Type B pancreatic cell (in vitro differentiated cells): ENCODE measurements around the gene SPATA20. TPM values are rescaled to one million over a fixed set of nuclear protein-coding genes. Genes with fewer than 3 reads are reported as not detected.

Experiments used
- DNase-seq: peaks from one replicate; pipeline ENCODE4 v3.0.0; 2021; ENCODE audit warnings: mixed read lengths; ENCODE audit not compliant: unreplicated experiment; ENCODE audit errors: extremely low spot score
- H3K27ac Mint-ChIP-seq: 2 replicates; pipeline ENCODE4 v1.8.0; 2021; ENCODE audit warnings: mild to moderate bottlenecking, mixed read lengths
- H3K27me3 Mint-ChIP-seq: 2 replicates; pipeline ENCODE4 v1.8.0; 2021; ENCODE audit warnings: mixed read lengths
- H3K36me3 Mint-ChIP-seq: 2 replicates; pipeline ENCODE4 v1.8.0; 2021; ENCODE audit warnings: mixed read lengths
- H3K4me1 Mint-ChIP-seq: one replicate; pipeline ENCODE4 v1.8.0; 2021; ENCODE audit warnings: mixed read lengths; ENCODE audit not compliant: unreplicated experiment
- H3K4me3 Mint-ChIP-seq: 2 replicates; pipeline ENCODE4 v1.8.0; 2021; ENCODE audit warnings: mild to moderate bottlenecking, mixed read lengths
- H3K9me3 Mint-ChIP-seq: 2 replicates; pipeline ENCODE4 v1.8.0; 2021; ENCODE audit warnings: mixed read lengths
- total RNA-seq: library from RNA; stranded (reverse); gene quantifications from 2 replicates; pipeline ENCODE4 v1.2.1, GENCODE V29; 2021; ENCODE audit warnings: low replicate concordance
- TF ChIP-seq, protein P1 (sequence below): fragments of 200-600 bp; sonication (generic); conservative IDR thresholded peaks from 2 replicates; pipeline ENCODE4 v1.5.0; 2021; ENCODE audit warnings: antibody characterized with exemption, mild to moderate bottlenecking

SPATA20 gene
- total RNA-seq, 1 donor from 2014 or later: 51.3 TPM

DNA sequence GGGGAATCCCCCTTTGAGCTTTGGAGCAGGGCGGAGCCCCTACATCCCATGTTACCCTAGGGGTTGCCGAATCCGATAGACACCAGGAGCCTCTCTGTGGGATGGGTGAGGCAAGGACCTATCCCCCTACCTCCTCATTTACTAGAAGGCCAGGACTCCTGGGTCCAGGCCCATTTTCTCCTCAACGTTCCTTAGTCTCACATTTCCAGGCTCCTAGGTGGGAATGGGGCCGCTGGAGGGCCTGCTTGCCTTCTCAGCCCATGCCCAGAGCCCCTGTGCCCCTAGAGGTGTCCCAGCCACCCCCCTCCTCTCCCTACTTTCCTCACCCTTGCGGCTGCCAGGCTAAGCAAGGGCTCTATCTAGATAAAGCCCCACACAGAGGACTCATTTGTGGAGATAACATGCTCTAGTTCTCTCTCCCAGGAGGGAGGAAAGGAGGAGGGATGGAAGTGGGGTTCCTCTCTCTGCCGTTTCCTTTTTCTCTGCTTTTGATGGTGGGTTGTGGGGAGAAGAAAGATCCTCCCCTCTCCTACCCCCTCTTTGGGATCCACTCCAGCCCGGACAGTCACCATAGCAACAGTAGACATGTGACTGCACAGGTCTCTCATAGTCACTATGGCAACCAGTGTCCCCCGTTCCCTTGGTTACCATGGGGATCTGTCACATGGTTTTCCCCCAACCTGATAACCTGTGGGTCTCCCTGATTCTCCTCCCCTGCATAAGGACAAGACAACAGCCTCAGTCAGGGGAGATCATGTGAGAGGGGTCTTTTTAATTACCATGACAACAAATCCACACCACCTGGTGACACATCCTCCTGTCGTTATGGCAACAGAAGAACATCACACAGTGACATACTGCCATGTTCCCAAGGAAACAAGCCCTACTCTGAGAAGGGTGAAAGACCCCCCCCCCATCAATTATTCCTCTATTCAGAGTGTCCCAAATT is 18.7 kb downstream of the SPATA20 start:
- H3K9me3 Mint-ChIP-seq: no peaks in the 10 kb centered on the region
- peaks cover 57% of the 10 kb centered on the region for H3K27me3 Mint-ChIP-seq
- TF ChIP-seq, protein P1, sequence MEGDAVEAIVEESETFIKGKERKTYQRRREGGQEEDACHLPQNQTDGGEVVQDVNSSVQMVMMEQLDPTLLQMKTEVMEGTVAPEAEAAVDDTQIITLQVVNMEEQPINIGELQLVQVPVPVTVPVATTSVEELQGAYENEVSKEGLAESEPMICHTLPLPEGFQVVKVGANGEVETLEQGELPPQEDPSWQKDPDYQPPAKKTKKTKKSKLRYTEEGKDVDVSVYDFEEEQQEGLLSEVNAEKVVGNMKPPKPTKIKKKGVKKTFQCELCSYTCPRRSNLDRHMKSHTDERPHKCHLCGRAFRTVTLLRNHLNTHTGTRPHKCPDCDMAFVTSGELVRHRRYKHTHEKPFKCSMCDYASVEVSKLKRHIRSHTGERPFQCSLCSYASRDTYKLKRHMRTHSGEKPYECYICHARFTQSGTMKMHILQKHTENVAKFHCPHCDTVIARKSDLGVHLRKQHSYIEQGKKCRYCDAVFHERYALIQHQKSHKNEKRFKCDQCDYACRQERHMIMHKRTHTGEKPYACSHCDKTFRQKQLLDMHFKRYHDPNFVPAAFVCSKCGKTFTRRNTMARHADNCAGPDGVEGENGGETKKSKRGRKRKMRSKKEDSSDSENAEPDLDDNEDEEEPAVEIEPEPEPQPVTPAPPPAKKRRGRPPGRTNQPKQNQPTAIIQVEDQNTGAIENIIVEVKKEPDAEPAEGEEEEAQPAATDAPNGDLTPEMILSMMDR: no peak
- H3K4me3 Mint-ChIP-seq: peak overlapping the region; percentile 22
- H3K4me1 Mint-ChIP-seq: peaks cover 60% of the 10 kb centered on the region
- peak overlapping the region; percentile 9 for H3K27ac Mint-ChIP-seq
- no peaks in the 10 kb centered on the region for H3K36me3 Mint-ChIP-seq
- DNase-seq: no peak

DNA sequence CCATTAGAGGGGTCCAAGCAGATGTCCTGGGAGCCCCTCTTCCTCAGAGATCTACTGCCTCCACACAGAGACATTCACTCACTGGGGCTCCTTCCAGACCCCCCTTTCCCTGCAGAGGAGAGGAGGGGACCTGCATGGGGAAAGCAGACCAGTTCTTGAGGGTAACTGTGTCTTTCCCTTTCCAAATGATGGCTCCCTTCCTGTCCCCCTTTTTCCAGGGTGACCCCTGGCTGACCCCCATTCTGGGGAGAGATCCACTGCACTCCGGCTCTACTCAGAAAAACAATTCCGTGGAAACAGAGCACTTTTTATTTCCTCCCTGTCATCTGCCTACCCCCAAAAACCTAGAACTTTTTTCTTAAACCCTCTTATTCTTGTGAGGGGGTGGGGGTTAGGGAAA is 19.9 kb downstream of the SPATA20 start:
- Mint-ChIP-seq H3K4me3 (no peak overlapping the region), H3K4me1 (peaks cover 68% of the 10 kb centered on the region), H3K27ac (no peak overlapping the region), H3K9me3 (no peaks in the 10 kb centered on the region), H3K36me3 (no peaks in the 10 kb centered on the region), H3K27me3 (peaks cover 57% of the 10 kb centered on the region)
- TF ChIP-seq, protein P1: no peak
- no peak for DNase-seq

DNA sequence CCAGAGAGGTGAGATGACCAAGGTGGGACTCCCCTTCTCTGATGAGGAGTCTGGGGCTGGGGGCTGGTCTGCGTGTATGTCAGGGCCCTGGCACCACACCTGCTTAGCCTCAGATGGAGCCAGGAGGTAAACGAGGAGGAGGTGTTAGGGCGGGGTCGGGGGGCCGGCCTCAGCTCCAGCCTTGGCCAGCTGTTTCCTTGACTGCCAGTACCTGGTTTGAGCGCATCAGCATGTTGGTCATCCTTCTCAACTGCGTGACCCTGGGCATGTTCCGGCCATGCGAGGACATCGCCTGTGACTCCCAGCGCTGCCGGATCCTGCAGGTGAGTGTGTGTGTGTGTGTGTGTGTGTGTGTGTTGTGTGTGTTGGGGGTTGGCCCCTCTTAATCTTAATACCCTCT is 21.7 kb downstream of the SPATA20 start:
- TF ChIP-seq, protein P1: no peak

DNA sequence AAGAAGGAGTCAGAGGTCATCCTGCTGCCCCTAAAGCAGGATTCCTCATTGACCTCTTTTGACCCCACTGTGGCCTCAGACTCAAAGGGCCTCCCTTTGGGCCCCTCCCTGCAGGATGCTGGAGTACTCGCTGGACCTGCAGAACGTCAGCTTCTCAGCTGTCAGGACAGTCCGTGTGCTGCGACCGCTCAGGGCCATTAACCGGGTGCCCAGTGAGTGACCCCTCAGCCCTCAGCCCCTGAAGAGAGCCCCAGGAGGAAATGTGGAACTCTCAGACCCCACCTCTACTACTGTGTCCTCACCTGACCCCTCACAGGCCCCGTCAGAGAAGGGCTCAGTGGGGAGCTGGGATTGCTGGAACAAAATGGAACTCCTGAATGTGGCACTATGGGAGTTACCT is 22.6 kb downstream of the SPATA20 start:
- no peaks in the 10 kb centered on the region for H3K9me3 Mint-ChIP-seq
- H3K36me3 Mint-ChIP-seq: no peaks in the 10 kb centered on the region
- peaks cover 33% of the 10 kb centered on the region for H3K27me3 Mint-ChIP-seq
- no peak overlapping the region for H3K27ac Mint-ChIP-seq
- no peak overlapping the region for H3K4me3 Mint-ChIP-seq
- DNase-seq: no peak
- peaks cover 58% of the 10 kb centered on the region for H3K4me1 Mint-ChIP-seq
- TF ChIP-seq, protein P1: no peak

More for the DNA sequence above, 21.7 kb downstream of the SPATA20 start:
- Mint-ChIP-seq H3K4me1 (peaks cover 58% of the 10 kb centered on the region), H3K9me3 (no peaks in the 10 kb centered on the region), H3K4me3 (no peak overlapping the region), H3K27me3 (peaks cover 41% of the 10 kb centered on the region), H3K27ac (no peak overlapping the region), H3K36me3 (no peaks in the 10 kb centered on the region)
- no peak for DNase-seq

DNA sequence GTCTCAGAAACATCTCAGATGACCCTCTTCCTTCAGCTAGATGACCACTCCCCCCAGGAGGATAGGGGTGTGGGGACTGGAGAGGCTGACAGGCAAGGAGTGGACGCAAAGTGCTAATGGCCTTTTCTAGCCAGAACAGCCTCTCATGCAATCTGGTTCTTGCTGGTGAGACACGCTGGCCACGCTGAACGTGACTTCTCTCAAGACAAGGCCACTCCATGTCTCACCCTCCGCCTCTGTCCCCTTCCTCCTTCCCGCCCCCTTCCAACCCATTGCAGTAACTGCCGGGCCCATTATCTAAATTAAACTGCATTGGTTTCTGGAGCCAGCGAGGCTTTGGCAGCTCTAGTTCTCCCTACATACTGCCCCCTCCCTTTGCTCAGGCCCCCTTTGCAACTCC is 23.1 kb downstream of the SPATA20 start:
- H3K9me3 Mint-ChIP-seq: no peaks in the 10 kb centered on the region
- peak overlapping the region; percentile 39 for H3K4me3 Mint-ChIP-seq
- no peaks in the 10 kb centered on the region for H3K36me3 Mint-ChIP-seq
- TF ChIP-seq, protein P1: no peak
- H3K27ac Mint-ChIP-seq: no peak overlapping the region
- peaks cover 54% of the 10 kb centered on the region for H3K4me1 Mint-ChIP-seq
- no peak for DNase-seq
- peaks cover 29% of the 10 kb centered on the region for H3K27me3 Mint-ChIP-seq
